Fibroblast of lung (primary cell): ENCODE results near the gene UBTD1.

Source experiments
- CTCF ChIP-seq, 2 donors: IDR thresholded peaks in 1 of 2; conservative IDR thresholded peaks in 1 of 2; 1 replicate in 1 of 2; 2 replicates in 1 of 2; pipeline ENCODE4 v1.5.1; 2011 to 2012; ENCODE audit warnings: low read length in 2 of 2, control low read depth in 1 of 2, inconsistent platforms in 1 of 2, low read depth in 1 of 2, mild to moderate bottlenecking in 1 of 2
- EZH2 ChIP-seq: IDR thresholded peaks from 2 replicates; pipeline ENCODE4 v1.5.1; 2012; ENCODE audit warnings: low read length, control low read depth, mild to moderate bottlenecking; ENCODE audit errors: missing control alignments

- no peak for TF ChIP-seq CTCF (conservative IDR thresholded peaks at IDR 0.05 in 1 of 2, IDR thresholded peaks at IDR 0.05 in 1 of 2; ENCODE audit: low read depth in 1 of 2, low read length in 2 of 2)
- TF ChIP-seq EZH2, result no peak
Measured at GRCh38 chr10:97575127-97575668, 76.5 kb downstream of the UBTD1 start.
